ENCODE measurements around the gene OSBP2. TPM values are rescaled to one million over a fixed set of nuclear protein-coding genes. Genes with fewer than 3 reads are reported as not detected.

The OSBP2 gene
- total RNA-seq, 2 experiments from 2014 or later, result 2.3 to 2.9 TPM

DNA sequence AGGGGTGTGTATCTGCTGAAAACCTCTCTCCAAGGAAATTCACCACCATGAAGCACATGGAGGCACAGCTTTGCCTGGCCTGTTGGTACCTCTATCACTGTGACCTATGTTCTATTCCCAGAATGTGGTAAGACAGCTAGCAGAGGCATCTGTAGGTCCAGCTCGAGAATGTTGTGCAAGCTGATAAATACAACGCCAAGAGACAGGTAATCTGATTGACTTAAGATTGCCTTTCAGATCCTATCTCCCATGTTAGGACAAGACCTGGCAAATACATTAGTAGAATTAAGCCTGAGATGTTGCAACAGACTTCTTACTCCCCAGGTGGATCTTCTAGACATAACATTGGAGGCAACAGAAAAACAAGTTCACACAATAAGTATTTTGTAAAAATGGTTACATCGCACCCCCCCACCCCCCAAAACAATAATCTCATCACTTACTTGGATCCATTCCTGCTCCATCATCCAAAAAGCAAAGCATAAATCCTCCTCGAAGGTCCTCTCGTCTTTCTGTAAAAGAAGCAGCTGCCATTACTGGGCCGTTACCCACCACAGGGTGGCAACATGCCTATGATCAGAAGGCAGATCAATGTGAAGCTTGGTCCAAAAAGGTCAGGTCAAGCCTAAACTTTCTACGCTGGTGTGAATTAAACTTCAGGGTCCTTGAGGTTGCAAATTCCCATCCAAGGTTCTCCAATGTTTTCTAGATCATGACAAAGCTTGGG lies 255.4 kb downstream of the OSBP2 start:
- Mint-ChIP-seq H3K27me3 (no peaks in the 10 kb centered on the region), H3K9me3 (no peaks in the 10 kb centered on the region), H3K27ac (no peak overlapping the region), H3K36me3 (peaks cover 26% of the 10 kb centered on the region), H3K4me3 (no peak overlapping the region), H3K4me1 (ENCODE audit: low read depth) (peaks cover 21% of the 10 kb centered on the region)
- intact Hi-C loops (cut with micrococcal nuclease), result loop anchor here (10.0 kb wide), 3 partner anchors 195 to 325 kb away; partner anchors contain the start of gene PLA2G3
- ChIA-PET POLR2A (interaction anchor here (1.0 kb wide), 1 partner anchor 135 kb away, joined by 3 read pairs; no protein-coding TSS in a partner anchor), CTCF (interaction anchor here (0.6 to 1.4 kb wide), 3 partner anchors 9 to 279 kb away, joined by 3 to 6 read pairs (median 4); no protein-coding TSS in a partner anchor)
- DNase-seq, result no peak

DNA sequence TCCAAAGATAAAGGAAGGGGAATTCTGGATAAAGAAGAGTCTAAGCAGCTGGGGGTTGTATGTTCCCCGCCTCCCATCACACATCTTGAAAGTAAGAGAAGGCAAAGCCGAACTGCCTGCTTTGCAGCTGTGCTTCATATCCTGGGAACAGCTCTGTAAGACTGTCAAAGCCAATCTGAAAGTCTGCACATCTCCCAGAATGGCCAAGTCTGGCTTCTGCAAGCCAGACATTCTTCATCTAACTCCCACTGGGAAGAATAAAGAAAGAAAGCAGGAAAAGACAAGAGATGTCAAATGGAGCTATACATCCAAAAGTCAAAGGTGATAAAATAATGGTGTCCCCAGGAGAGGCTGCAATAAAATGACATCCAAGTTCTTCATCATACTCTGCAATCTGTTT lies 258.5 kb downstream of the OSBP2 start:
- Mint-ChIP-seq H3K4me1 (ENCODE audit: low read depth) (peaks cover 25% of the 10 kb centered on the region), H3K9me3 (no peaks in the 10 kb centered on the region), H3K36me3 (peaks cover 21% of the 10 kb centered on the region), H3K4me3 (no peak overlapping the region), H3K27me3 (no peaks in the 10 kb centered on the region), H3K27ac (no peak overlapping the region)
- intact Hi-C loops (cut with micrococcal nuclease), result no loop called here
- POLR2A ChIA-PET, result no interaction called here
- no peak for DNase-seq
- CTCF ChIA-PET, result no interaction called here

DNA sequence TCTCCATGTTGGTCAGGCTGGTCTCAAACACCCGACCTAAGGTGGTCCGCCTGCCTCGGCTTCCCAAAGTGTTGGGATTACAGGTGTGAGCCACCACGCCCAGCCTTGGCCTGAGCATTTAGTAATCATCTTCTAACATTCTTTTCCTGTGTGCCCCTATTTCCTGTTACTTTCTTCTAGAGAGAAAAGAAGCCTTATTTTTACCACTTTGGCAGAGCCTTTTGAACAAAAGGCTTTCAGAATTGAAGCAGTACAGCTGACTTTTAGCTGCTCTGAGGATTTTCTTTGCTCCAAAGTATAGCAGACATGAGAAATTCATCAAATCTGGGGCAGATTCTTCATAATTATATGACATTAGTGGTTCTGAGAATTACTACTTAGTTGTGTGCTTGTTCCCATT lies 260.5 kb downstream of the OSBP2 start:
- H3K4me1 Mint-ChIP-seq (ENCODE audit: low read depth), result peaks cover 22% of the 10 kb centered on the region
- peaks cover 12% of the 10 kb centered on the region for H3K36me3 Mint-ChIP-seq
- no peak for DNase-seq
- no peak overlapping the region for H3K4me3 Mint-ChIP-seq
- ChIA-PET CTCF (no interaction called here), POLR2A (interaction anchor here (2.0 kb wide), 1 partner anchor 13 kb away, joined by 6 read pairs; the partner anchor contains the start of genes MORC2 and TUG1)
- H3K9me3 Mint-ChIP-seq, result no peaks in the 10 kb centered on the region
- H3K27me3 Mint-ChIP-seq, result no peaks in the 10 kb centered on the region
- H3K27ac Mint-ChIP-seq, result no peak overlapping the region
- intact Hi-C loops (cut with micrococcal nuclease), result no loop called here

Small RNA genes within 50 kb of the gene (microRNA-seq; reads per million reads assigned to microRNA genes)
- gene MIR3200 (ENCODE audit: borderline microRNAs expressed, borderline number of aligned reads, borderline replicate concordance), result 12.6 reads per million, percentile 36 among the genes with 10 or more reads in this experiment

Other genes with a start within 250 kb of the OSBP2 start
- gene SEC14L3, start 222.9 kb upstream of the OSBP2 start, total RNA-seq, result not detected
- gene SEC14L4, start 189.2 kb upstream of the OSBP2 start, total RNA-seq, result not detected
- gene SEC14L6, start 148.1 kb upstream of the OSBP2 start, total RNA-seq, result under 1 TPM in 1 of 2 experiments, not detected in 1; 0.17 TPM
- not detected for gene GAL3ST1, start 120.2 kb upstream of the OSBP2 start, total RNA-seq
- 10 to 100 TPM; 99.3 to 99.6 TPM for gene PES1, start 103.0 kb upstream of the OSBP2 start, total RNA-seq
- gene TCN2, start 87.7 kb upstream of the OSBP2 start, total RNA-seq, result under 1 TPM; 0.19 to 0.31 TPM
- gene SLC35E4, start 59.1 kb upstream of the OSBP2 start, total RNA-seq, result 1 to 10 TPM; 5.2 to 5.9 TPM
- 10 to 100 TPM in 1 of 2 experiments, 1 to 10 TPM in 1; 9.2 to 10.6 TPM for gene DUSP18, start 27.0 kb upstream of the OSBP2 start, total RNA-seq